GF-D8 (cell line): Measurements from ENCODE around the gene SLC13A4.
"Not testable (repeated sequence)": the region's sequence is repeated elsewhere in the genome, so short reads cannot be mapped to it uniquely, and the experiment has no call there.

ENCODE experiments used
- DNase-seq: peaks from one replicate; lab custom pipeline; 2025; lab: John Stamatoyannopoulos, UW

SLC13A4 gene

DNA sequence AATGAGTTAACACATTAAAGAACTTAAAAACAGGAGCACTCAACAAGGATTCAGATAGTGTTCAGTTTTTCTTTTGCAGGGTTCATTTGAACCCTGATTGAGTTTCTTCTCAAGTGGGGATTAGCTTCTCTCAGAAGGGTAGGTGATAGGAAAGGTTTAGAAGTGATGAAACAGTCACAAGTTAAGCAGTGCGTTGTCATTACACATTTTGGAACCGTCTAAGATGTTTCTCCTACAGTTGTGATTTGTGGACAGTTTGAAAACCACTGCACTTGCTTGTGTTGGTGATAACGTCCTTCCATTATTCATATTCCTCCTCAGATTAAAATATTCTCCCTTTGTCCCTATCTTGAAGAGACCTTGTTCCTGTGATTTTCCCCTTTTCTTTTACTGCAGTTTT is 62.9 kb downstream of the SLC13A4 start:
- no peak for DNase-seq

DNA sequence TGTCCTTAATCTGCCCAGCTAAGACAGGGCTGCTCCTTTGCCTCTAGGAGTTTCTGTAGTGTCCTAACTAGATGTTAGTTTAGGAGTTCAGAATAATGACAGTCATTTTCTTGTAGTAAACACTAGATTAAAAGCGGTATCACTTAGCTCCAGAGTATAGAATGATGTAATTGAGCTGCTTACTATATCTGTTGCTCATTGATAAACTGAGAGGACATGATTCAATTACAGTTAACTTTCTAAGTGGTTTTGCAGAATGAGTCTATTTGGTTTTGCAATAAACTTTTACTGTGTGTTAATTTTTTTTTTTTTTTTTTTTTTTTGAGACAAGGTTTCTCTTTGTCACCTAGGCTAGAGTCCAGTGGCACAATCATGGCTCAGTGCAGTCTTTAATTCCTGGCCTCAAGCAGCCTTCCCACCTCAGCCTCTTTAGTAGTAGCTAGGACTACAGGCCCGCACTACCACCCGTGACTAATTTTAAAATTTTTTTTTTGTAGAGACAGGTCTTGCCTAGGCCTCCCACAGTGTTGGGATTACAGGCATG is 63.9 kb downstream of the SLC13A4 start:
- no peak for DNase-seq

DNA sequence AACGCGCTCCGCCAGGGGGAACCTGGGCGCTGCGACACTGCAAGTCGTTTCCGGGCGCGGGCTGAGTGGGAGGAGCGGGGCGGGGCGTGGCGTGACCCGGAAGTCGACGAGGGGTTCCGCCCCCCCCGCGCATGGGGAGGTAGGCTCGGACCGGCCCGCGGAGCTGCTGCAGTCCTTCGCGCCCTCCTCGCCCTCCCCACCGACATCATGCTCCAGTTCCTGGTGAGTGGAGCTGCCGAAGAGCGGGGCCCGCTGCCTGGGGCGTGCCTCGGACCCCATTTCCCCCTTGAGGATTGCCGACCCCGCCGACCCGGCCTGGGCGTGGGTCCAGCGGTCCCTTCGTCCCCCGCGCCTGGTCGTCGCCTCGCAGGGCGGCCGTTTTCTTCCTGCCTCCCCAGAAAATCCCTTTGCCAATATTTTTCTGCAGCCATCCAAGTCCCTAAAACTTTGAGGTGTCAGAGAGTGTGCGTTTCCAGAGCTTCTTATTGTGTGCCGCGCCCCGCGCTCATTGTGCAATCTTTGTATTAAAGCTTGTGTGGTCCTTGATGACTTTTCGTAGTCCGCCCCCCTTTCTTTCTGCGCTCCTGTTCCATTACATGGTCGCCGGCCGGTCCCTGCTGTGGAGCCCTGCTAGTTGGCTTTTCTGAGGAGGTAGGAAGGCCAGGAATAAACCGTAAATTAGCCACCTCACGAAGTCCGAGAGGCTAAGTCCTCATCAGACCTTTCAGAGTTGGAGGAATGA is 65.4 kb downstream of the SLC13A4 start, which contains the start of gene STMP1:
STMP1 (plus strand) TSS at position 142 of the 742 bp plus-strand sequence.
- peak; percentile 87 for DNase-seq

DNA sequence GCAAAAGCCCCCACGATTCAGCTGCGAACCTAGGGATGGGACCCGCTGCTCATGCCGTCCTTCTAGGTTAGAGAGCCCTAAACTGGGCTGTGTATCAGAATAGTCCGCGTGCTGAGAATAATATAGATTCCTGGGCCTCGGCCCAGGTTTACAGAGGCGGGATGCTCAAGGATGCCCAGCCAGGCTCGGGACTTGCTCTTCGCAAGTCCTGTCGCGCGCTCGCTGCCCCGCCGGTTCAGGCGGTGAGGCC is 65.9 kb downstream of the SLC13A4 start:
- no peak for DNase-seq

DNA sequence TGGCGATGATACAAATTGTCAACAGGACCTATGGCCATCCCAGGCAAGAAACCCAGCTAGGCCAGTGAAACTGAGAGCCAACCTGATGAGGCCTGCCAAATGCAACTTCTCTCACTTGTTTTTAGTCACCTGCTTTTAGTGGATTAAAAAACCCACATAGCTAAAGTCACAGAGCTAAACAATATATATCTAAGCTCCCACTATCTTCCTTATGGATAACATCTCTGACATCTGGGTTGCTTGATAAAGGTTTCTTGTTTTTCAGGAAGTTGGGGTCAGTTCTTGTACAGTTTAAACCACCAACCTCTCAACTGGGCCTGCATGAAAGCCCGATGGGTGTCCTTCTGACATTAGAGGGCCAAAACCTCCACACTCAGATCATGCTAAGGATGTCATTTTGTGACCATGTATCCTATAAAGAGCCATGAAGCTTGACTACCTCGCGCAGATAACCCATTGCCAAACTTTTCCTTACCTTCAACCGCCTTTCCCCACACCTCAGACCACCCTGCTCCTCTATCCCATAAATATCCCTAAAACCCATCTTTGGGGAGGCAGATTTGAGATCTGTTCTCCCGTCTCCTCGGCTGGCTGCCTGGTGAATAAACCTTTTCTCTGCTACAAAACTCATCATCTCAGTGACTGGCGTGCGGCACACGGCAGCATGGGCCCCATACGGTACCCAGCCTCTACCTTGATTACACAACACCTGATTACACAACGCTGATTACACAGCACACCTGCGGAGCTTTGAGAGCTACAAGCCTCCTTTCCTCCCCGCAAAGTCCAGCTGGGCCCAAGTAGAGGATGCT is 66.5 kb downstream of the SLC13A4 start:
- DNase-seq = peak; percentile 90

DNA sequence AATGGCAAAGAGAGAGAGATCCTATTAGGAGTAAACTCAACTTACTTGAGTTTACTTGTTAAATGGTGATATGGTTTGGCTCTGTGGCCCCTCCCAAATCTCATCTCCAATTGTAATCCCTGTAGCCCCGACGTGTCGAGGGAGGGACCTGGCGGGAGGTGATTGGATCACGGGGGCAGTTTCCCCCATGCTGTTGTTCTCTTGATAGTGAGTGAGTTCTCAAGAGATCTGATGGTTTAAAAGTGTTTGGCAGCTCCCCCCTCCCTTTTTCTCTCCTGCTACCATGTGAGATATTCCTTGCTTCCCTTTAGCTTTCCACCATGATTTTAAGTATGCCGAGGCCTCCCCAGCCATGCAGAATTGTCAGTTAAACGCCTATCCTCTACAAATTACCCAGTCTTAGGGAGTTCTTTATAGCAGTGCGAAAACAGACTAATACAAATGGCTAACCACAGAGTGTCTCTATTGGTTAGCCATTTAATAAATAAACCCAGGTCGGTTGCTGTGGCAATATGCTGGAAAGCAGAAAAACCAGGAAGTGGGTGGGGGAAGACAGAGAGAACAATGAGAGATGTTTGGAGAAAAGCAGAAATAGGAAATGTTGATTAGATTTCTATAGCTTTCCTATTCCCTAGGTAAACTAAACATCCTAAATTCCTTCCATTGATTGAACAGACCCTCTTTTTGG is 68.7 kb downstream of the SLC13A4 start:
- peak; percentile 48 for DNase-seq

DNA sequence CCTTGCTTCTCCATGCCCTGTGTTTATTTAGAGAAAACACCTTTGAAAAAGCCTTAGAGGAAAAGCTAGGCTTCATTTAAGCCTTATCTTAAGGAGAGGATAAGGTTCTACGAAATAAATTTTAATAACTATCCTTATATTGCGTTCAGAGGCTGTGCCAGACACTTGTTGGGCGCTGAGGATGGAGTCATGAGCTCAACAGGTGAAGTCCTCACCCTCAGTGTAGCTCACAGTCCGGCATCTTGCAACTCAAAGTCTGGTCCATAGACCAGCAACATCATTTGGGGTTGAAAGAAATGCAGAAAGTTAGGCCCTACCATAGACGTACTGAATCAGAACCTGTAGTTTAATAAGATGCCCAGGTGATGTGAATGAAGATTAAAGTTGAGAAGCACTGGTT is 69.4 kb downstream of the SLC13A4 start:
- DNase-seq = no peak

DNA sequence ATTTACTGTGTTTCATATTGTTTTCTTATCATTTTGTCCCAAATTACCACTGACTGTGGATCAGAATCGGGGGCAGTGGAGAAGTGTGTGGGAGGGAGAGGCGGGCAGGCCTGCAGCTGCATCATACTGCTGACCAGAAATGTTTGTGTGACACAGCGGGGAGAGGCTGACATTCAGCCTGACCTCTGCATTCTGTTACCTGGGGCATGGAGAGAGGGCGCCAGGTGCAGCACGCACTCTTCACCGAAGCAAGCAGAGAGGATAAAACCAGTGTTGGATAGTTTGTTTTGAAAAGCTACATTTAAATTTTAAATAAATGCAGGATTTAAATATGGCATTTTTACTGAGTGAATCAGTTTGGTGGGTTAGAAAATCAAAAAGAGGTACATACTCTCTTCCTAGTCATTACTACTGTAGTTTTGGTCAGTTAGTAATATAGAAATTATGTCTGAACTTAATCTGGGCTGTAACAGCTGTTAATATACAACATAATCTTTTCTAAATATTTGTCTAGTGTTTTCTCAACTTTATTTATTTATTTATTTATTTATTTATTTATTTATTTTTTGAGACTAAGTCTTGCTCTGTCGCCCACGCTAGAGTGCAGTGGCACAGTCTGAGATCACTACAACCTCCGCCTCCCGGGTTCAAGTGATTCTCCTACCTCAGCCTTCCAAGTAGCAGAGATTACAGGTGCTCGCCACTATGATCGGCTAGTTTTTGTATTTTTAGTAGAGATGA is 74.5 kb downstream of the SLC13A4 start:
- DNase-seq = no peak

DNA sequence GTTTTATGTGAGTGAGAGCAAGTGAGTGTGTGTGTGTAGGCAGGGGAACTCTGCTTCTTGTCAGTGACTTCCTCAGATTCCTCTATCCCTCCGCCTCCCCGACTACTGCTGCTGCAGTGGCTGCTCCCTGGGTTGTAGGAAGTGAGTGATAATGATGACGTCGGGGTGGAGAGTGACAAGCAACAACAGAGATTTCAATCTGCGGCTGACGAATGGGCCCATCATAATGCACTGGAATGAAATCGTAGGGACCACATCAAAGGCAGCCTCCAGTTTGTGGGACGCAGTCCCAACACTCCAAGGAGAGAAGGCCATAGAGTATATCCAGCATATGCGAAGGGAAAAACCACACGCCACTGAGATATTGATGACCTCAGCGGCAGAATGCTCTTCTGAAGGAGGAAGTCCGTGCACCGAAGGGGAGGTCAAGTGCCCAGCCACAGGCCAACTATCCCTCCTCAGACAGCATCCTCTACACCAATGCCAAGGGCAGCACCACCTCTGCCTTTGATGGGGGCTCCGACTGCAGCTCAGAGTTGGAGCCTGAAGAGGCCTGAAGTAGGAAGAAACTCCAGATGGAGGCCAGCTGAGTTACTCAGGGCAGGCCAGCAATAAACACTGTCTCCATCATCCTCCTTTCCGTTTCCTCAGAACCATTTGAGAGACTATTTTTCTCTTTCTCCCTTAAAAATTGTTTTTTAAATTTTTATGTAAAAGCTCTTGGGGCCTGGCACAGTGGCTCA is 77.0 kb downstream of the SLC13A4 start:
- no peak for DNase-seq

DNA sequence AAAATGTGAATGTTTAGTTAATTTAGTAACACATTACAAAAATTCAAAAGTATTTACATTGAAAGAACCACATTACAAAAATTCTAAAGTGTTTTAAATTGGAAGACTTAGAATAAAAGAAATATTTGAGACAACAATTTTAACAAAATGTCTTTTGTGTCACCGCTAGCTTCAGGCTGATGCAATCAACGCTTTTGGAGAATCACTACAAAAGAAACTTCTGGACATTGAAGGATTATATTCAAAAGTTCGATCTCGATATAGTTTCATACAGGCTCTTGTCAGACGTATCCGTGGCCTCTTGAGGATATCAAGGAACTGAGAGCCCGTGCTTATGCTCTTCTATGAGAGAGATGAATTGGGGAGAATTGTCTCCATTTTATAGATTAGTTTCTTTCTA is 79.8 kb downstream of the SLC13A4 start:
- no peak for DNase-seq

DNA sequence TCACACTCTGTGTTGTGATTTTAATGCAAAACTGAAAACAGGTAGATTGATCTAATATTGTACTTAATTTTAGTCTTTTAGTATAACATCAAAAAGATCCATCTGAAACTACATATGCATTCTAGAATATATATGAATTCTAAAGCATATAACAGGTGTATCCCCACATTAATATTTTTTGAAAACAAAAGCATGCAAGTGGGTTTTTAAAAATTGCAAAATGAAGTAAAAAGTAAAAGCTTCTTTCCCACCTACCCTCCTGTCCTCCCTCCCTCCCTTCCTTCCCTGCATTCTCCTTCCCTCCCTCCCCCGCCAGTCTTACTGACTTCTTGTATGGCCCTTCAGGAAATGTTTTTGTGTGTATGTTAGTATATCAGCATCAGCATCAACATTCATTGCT is 80.2 kb downstream of the SLC13A4 start:
- DNase-seq = no peak

DNA sequence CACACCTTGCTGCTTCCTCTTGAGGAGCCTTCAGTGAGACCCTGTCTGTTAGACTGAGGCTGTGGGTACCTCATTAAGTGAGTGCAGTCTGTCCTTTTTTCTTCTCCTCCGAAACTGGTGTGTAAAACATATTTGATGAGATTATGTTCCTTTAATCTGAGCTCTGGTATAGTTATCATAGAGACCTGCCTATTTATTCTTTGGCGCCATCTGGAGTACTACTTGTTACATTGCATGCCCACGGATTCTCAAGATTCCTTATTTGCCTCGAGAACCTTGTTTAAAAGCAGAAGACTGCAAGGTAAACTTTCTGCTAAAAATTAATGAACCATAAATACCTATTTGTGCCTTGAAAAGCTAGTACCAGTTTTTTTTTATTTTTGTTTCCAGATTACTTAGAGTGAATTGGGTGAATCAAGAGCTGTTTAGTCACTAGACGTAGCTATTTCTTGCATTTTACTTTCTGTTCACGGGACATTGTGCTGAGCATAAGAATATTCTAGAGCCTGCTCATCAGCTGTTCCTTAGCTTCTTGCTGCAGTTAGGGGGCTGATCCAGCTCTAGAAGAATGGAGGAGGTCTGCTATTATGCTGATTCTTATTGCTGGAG is 82.6 kb downstream of the SLC13A4 start:
- no peak for DNase-seq

DNA sequence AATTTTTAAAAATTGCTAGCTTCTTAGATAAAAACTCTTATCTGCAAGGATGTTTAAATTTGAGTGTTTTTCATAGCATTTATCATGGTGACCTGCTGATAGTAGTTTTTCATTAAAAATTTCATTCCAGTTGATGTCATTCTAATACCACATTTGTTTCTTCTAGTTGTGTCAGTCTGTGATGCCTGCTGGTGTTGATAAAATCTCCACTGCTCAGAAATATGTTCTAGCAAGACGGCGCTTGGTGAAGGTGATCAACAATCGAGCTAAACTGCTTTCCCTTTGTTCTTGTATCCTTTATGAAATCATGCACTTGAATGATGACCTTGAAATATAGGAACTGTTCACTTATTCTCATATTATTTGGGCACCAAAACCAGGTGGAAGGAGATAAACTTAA is 83.3 kb downstream of the SLC13A4 start:
- no peak for DNase-seq

DNA sequence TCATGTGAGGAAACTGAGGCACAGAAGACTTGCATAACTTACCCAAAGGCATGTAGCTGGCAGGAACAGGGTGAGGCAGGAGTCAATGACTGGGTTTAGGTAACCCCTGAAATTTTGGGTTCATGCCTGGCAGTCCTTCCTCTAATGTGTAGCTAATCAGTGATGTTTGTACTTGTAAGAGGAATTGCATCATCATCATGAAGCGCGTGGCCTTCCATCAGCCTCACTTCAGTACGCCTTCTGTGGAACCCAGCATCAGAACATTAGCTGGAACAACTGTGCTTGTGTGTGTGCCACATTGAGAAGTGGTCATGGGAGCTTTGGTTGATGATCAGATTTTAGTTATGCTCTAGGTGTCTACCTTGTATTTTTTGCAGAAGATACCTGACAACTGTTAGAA is 83.8 kb downstream of the SLC13A4 start:
- no peak for DNase-seq

DNA sequence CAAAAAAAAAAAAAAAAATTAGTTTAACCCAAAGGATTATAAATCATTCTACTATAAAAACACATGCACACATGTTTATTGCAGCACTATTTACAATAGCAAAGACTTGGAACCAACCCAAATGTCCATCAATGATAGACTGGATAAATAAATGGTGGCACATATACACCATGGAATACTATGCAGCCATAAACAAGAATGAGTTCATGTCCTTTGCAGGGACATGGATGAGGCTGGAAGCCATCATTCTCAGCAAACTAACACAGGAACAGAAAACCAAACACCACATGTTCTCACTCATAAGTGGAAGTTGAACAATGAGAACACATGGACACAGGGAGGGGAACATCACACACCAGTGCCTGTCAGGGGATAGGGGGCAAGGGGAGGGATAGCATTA is 88.3 kb downstream of the SLC13A4 start:
- DNase-seq = not testable (repeated sequence)

DNA sequence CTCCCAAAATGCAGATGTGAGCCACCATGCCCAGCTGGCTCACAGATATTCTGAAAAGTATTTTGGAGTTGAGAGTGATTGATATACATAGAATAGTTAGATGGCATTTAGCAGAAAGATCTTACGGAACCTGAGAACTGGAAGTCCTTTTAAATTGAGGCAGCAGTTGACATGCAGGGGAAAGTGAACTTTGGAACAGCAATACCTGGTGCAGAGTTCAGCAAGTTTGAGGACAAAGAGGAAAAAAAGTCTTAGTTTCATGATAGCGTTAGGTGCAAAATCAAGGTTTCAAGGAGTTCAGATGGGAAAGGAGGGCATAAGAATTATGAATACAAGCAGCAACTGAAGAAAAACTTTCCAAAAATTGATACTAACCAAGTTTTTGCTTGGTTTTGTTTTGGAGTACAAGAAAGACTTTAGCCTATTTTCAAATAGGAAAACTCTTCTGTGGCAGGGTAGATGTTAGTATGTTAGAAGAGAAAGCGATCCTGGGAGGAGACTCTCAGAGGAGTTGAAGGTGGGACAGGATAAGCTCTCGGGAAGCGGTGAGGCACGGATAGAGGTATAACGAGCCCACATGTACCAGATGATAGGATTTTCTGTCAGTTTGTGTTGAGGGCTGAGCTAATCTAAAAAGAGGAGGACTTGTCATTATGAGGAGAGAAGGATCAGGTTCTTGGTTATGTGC is 93.7 kb downstream of the SLC13A4 start:
- no peak for DNase-seq
